IPS-20b (cell line): ENCODE measurements around the gene PLK5.
"Not testable (repeated sequence)": the region's sequence is repeated elsewhere in the genome, so short reads cannot be mapped to it uniquely, and the experiment has no call there.

Experiments
- H3K27ac ChIP-seq: one replicate; pipeline ENCODE4 v1.5.1; 2013; ENCODE audit warnings: low read length
- H3K27me3 ChIP-seq: 2 replicates; pipeline ENCODE4 v1.6.1; 2013; ENCODE audit warnings: mild to moderate bottlenecking, low read length, inconsistent platforms; ENCODE audit not compliant: insufficient read depth
- H3K36me3 ChIP-seq: 2 replicates; pipeline ENCODE4 v1.6.1; 2013; ENCODE audit warnings: low read depth, mild to moderate bottlenecking, inconsistent platforms, low read length, moderate library complexity; ENCODE audit not compliant: insufficient read depth
- H3K4me1 ChIP-seq: 2 replicates; pipeline ENCODE4 v1.6.1; 2013; ENCODE audit warnings: mild to moderate bottlenecking, control low read depth, inconsistent platforms, low read length, moderate library complexity; ENCODE audit not compliant: insufficient read depth
- H3K4me3 ChIP-seq: 2 replicates; pipeline ENCODE4 v1.5.1; 2013; ENCODE audit warnings: mild to moderate bottlenecking, low read length, inconsistent platforms
- H3K9ac ChIP-seq: 2 replicates; pipeline ENCODE4 v1.6.1; 2013; ENCODE audit warnings: low read depth, mild to moderate bottlenecking, inconsistent platforms, low read length, moderate library complexity
- H3K9me3 ChIP-seq: 2 replicates; pipeline ENCODE4 v1.6.1; 2013; ENCODE audit warnings: mild to moderate bottlenecking, low read depth, low read length, inconsistent platforms; ENCODE audit not compliant: insufficient read depth

PLK5 gene

DNA sequence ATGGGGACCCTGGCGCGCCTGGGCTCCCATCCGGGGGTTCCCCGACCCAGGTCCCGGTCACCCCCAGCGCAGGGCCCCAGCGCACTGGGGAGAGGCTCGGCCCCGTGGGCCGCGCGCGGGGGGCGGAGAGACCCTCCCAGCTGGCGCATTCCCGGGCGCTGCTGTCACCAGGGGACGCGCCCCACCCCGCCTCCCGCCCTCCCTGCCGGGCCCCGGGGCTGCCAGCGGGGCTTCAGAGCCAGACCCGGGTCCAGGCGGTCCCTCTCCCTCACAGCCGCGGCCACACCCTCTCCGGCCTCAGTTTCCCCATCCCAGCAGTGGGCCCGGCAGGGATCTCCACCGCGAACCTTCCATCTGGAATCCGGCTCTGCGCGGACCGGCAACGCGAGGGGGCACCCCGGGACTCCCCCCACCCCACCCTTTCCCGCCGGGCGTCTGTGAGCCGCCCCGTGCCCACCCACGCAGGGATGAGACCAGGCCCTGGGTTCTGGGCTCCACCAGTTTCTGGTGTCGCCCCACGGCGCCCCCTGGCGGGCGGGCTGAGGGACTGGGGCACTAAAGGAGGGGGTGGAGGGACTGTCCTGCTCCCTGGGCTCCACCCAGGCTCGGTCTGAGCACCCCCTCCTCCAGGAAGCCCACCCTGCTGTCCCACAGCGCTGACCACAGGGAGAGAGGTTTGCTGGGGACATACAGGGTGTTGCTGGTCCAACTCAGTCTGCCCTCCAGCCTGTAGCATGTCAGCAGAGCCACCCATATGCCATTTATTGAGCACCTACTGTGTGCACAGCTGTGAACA is 10.2 kb upstream of the PLK5 start:
- no peaks in the 10 kb centered on the region for H3K4me1 ChIP-seq
- no peak overlapping the region for H3K27ac ChIP-seq
- peaks cover 58% of the 10 kb centered on the region for H3K27me3 ChIP-seq
- no peak overlapping the region for H3K4me3 ChIP-seq
- no peak overlapping the region for H3K9ac ChIP-seq
- no peaks in the 10 kb centered on the region for H3K36me3 ChIP-seq
- no peaks in the 10 kb centered on the region for H3K9me3 ChIP-seq

DNA sequence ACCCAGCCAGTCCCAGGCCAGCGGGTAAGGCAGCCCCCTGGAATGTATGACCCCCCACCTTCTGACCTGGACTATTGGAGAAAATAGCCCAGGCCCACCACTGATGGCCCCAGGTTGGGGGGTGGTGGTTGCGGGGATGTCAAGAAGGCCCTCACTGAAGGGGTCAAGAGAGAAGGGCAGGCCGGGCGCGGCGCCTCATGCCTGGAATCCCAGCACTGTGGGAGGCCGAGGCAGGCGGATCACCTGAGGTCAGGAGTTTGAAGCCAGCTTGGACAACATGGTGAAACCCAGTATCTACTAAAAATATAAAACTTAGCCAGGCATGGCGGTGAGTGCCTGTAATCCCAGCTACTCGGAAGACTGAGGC is 9.6 kb upstream of the PLK5 start:
- Histone ChIP-seq H3K4me3 (no peak overlapping the region), H3K4me1 (no peaks in the 10 kb centered on the region), H3K27me3 (peaks cover 52% of the 10 kb centered on the region), H3K9me3 (no peaks in the 10 kb centered on the region), H3K9ac (no peak overlapping the region), H3K27ac (no peak overlapping the region), H3K36me3 (no peaks in the 10 kb centered on the region)

DNA sequence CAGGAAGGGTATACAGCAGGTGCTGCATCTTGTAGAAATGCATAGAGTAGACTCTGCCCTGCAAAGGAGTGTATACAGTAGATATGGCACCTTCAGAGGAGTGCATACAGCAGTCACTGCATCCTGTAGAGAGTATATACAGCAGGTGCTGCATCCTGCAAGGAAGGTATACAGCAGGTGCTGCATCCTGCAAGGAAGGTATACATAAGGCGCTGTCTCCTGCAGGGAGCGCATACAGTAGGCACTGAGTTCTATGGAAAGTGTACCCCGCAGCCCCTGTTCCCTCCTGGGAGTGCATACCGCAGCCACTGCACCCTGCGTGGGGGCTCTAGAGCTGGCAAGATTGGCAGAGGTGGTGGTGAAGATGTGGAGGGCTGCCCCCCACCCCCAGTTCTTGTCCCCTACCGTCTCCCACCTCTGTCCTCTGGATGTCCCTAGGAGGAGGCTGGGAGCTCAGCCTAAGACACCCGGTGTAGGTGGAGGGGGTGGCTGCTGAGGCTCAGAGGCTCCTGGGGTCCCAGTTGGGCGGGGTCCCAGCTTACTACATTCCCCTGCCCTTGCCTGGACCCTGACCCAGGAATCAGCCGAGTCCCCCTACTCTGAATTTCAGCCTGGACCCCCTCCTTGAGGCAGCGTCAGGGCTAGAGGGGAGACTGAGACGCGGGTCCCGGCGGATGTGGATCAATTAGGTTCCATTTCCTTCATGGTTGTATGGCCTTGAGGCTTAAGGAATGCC is 8.7 kb upstream of the PLK5 start:
- Histone ChIP-seq H3K27me3 (peaks cover 48% of the 10 kb centered on the region), H3K9ac (no peak overlapping the region), H3K27ac (no peak overlapping the region), H3K4me3 (no peak overlapping the region), H3K9me3 (no peaks in the 10 kb centered on the region), H3K36me3 (no peaks in the 10 kb centered on the region), H3K4me1 (no peaks in the 10 kb centered on the region)

DNA sequence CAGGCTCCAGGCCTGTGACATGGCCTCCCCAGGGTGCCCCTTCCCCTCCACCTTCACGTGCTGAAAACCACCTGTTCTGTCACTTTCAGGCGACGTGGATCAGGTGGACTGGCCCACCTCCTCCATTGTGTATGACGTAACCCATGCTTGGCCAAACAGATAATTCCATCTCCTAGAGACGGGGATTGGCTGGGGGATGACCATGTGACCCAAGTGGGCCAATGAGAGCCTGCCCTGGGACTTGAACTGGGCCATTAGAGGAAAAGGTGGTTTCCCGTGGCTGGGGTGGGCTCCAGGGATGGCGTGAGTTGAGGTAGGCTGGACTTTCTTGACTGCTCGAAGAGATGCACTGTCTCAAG is 7.5 kb upstream of the PLK5 start:
- Histone ChIP-seq H3K27me3 (peaks cover 38% of the 10 kb centered on the region), H3K36me3 (no peaks in the 10 kb centered on the region), H3K9ac (no peak overlapping the region), H3K4me1 (no peaks in the 10 kb centered on the region), H3K9me3 (no peaks in the 10 kb centered on the region), H3K4me3 (no peak overlapping the region), H3K27ac (no peak overlapping the region)

DNA sequence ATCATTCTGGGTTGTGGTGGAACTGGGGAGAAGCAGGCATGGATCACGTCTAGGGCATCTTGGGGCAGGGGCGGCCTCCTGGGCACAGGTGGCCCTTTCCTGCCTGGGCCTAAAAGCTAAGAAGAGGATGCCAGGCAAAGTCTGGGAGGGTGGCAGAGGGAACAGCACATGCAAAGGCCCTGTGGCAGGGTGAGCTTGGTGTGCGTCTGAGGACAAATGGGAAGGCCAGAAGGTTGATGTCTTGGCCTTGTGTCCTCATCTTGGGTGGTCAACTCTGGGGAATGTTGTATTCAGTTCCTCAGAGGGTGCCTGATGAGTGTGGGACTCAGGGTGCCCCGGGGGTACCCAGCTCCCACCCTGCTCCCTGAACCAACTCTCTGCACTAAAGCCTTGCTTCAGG is 5.4 kb upstream of the PLK5 start:
- Histone ChIP-seq H3K27me3 (peaks cover 42% of the 10 kb centered on the region), H3K36me3 (no peaks in the 10 kb centered on the region), H3K27ac (no peak overlapping the region), H3K9ac (no peak overlapping the region), H3K4me1 (no peaks in the 10 kb centered on the region), H3K4me3 (no peak overlapping the region), H3K9me3 (no peaks in the 10 kb centered on the region)

DNA sequence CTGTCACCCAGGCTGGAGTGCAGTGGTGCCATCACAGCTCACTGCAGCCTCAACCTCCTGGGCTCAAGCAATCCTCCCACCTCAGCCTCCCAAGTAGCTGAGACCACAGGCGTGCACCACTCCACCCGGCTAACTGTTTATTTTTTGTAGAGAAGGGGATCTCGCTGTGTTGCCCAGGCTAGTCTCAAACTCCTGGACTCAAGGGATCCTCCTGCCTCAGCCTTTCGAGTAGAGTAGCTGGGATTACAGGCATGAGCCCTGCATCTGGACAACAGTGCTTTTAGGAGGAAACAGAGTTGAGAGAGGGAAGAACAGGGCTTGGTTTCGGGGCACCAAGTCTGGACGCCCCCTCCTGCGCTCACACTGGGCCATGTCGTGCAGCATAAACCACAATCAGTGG is 4.1 kb upstream of the PLK5 start:
- H3K27me3 ChIP-seq = peaks cover 44% of the 10 kb centered on the region
- not testable (repeated sequence) for H3K9me3 ChIP-seq, H3K9ac ChIP-seq

DNA sequence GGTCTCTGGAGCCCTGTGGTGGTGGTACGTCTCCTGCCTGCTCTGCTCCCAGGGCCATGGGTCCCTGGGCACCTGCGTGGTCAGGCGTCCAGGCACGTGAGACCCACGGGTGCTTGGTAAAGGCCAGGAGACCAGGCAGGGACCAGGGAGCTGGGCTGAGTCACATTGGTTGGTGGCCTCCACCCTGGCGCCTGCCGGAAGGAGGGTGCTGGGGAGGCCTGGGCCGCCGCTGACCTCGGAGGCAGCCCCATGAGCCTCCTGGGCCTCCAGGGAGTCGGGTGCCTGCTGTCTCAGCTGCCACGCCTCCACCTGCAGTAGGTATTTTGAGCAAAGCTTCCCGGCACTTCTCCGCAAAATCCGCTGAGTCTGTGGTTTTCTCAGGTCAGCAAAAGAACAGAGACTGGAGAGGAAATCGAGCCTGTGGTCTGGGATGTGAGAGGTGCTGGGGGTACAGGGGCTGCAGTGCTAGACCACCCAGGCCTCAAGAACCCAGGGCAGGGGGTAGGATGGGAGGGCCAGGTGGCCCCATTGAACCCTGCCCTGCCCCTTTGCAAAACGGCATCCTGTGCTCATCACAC is 3.6 kb upstream of the PLK5 start:
- H3K9ac ChIP-seq = no peak overlapping the region
- no peak overlapping the region for H3K4me3 ChIP-seq
- H3K4me1 ChIP-seq = no peaks in the 10 kb centered on the region
- H3K36me3 ChIP-seq = no peaks in the 10 kb centered on the region
- no peaks in the 10 kb centered on the region for H3K9me3 ChIP-seq
- H3K27ac ChIP-seq = no peak overlapping the region
- peaks cover 45% of the 10 kb centered on the region for H3K27me3 ChIP-seq

More for the DNA sequence above, 4.1 kb upstream of the PLK5 start:
- not testable (repeated sequence) for H3K36me3 ChIP-seq, H3K4me1 ChIP-seq, H3K27ac ChIP-seq, H3K4me3 ChIP-seq

DNA sequence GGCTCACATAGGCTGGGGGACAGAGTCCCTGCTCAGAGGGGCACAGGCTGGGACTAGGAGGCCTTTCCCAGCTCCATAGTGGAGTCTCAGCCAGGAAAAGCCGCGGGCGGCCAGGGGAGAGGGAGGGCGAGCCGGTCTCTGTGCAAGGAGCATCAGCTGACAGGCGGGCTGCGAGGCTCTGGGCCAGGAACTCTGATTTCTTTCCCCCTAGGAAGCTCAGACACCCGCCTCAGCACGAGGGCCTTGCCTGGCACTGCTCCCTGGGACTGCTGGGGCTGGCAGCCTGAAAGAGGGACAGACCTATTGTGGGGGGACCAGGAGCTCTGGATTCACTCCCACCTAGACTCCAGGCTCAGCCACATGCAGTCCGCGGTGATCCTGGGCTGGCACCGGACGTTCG is 2.2 kb upstream of the PLK5 start:
- H3K4me1 ChIP-seq = no peaks in the 10 kb centered on the region

DNA sequence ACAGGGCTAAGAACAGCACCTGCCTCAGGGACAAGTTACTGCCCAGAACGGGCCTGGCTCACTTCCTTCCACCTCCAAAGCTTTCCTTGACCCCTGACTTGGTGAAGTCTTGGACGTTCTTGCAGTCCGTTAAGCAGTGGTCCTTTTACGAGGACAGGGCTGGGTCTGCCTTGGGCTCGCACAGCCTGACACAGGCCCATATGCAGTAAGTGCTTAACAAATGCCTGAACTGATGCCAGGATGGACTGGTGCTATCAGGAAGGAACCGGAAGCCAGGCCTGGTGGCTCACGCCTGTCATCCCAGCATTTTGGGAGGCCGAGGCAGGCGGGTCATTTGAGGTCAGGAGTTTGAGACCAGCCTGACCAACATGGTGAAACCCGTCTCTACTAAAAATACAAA is 1.8 kb upstream of the PLK5 start:
- H3K9ac ChIP-seq = no peak overlapping the region
- H3K4me3 ChIP-seq = no peak overlapping the region
- peaks cover 55% of the 10 kb centered on the region for H3K27me3 ChIP-seq
- no peaks in the 10 kb centered on the region for H3K9me3 ChIP-seq
- no peak overlapping the region for H3K27ac ChIP-seq
- H3K4me1 ChIP-seq = no peaks in the 10 kb centered on the region
- H3K36me3 ChIP-seq = no peaks in the 10 kb centered on the region

More for the DNA sequence above, 2.2 kb upstream of the PLK5 start:
- Histone ChIP-seq H3K27ac (no peak overlapping the region), H3K27me3 (peaks cover 55% of the 10 kb centered on the region), H3K9ac (no peak overlapping the region), H3K36me3 (no peaks in the 10 kb centered on the region), H3K9me3 (no peaks in the 10 kb centered on the region), H3K4me3 (no peak overlapping the region)

DNA sequence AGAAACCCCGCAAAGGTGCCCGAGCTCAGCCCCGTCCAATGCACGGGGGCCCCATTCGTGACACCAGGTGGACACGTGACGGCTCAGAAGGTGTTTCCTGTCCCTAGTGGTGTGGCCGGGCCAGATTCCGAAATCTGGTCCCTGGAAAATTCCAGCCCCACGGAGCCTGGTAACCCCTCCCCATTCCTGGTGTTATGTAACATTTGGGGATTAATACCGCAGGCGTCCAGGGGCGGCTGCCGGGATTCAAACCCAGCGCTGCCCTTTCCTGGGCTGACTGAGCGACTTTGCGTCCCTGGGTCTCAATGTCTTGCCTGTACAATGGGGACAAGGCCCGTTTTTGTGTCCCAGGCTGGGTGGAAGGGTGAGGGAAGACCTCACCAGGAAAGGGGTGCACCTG is 1.0 kb upstream of the PLK5 start:
- Histone ChIP-seq H3K4me3 (no peak overlapping the region), H3K9me3 (no peaks in the 10 kb centered on the region), H3K9ac (no peak overlapping the region), H3K4me1 (no peaks in the 10 kb centered on the region), H3K36me3 (no peaks in the 10 kb centered on the region), H3K27me3 (peaks cover 55% of the 10 kb centered on the region), H3K27ac (no peak overlapping the region)

DNA sequence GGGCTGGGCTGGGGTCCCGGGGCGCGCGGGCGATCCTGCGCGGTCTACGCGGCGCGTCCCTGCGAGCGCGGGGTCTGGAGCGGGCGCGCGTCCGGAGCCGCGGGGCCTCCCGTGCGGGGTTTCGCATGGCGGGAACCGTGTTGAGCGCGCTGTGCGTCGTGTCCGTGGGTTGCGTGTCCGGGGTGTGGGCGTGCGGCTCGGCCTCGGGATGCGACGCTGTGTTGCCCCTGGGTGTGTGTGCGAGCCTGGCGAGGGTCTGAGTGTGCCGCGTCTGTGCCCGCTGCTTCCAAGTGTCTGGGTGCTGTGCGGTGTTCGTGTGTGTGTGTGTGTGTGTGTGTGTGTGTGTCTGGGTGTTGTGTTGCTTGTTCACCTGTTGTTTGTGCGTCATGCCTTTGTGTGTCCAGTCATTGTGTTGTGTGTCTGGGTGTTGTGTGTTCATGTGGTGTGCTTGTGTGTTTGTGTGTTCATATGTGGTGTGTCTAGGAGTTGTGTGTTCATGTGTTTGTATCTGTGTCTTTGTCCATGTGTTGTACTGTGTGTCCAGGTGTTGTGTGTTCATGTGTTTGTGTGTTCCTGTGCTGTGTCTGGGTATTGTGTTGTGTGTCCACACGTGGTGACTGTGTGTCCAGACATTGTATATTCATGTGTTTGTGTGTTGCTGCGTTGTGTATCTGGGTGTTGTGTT is 552 bp downstream of the PLK5 start:
- Histone ChIP-seq H3K4me3 (peak overlapping the region; percentile 14; the same call in 1 of the 2 replicates), H3K27me3 (peaks cover 55% of the 10 kb centered on the region), H3K4me1 (no peaks in the 10 kb centered on the region), H3K27ac (no peak overlapping the region), H3K36me3 (no peaks in the 10 kb centered on the region), H3K9me3 (no peaks in the 10 kb centered on the region), H3K9ac (no peak overlapping the region)
